B cell (primary cell): ENCODE measurements around the gene LRRN2. TPM values are rescaled to one million over a fixed set of nuclear protein-coding genes. Genes with fewer than 3 reads are reported as not detected.
A peak's percentile ranks its signal among the peaks of the same experiment; 100 is the strongest.

Source experiments
- ATAC-seq: fragments of 200-7000 bp; cut with Tn5 transposase; one replicate; pipeline ENCODE4 v1.10.0; 2021; ENCODE audit warnings: low read depth, mild to moderate bottlenecking, moderate number of reproducible peaks, moderate library complexity
- CTCF ChIA-PET: fragments of 350-600 bp; sonication (Branson Sonifier 250); formaldehyde crosslinking; loops from one replicate; lab custom pipeline; 2021; ENCODE audit warnings: antibody characterized with exemption, inconsistent platforms; lab: Charles Lee
- POLR2A ChIA-PET: fragments of 350-600 bp; sonication (Branson Sonifier 250); formaldehyde crosslinking; loops from one replicate; lab custom pipeline; 2021; ENCODE audit warnings: antibody characterized with exemption; lab: Charles Lee
- DNase-seq: peaks from one replicate; pipeline ENCODE4 v3.0.0; 2013
- H2AFZ ChIP-seq: 2 replicates; pipeline ENCODE4 v1.6.1; 2012; ENCODE audit warnings: mild to moderate bottlenecking, low read depth, low read length; ENCODE audit not compliant: insufficient read depth, poor library complexity, severe bottlenecking
- H3K27ac ChIP-seq, 2 donors: 1 replicate in 1 of 2; 2 replicates in 1 of 2; pipeline ENCODE4 v1.5.1; 2012 to 2013; ENCODE audit warnings: low read length in 2 of 2, mild to moderate bottlenecking in 2 of 2, moderate library complexity in 1 of 2
- H3K27me3 ChIP-seq, 4 experiments: fragments of 200-600 bp in 1 of 4; sonication (generic) in 1 of 4; replicated peaks in 1 of 4; 1 replicate in 2 of 4; 2 replicates in 2 of 4; pipeline versions ENCODE4 v1.6.1 to v1.7.0; 2013 to 2016; ENCODE audit warnings: low read length in 3 of 4, mild to moderate bottlenecking in 2 of 4, mixed read lengths in 1 of 4, moderate library complexity in 1 of 4; ENCODE audit not compliant: insufficient read depth in 4 of 4, control insufficient read depth in 3 of 4; ENCODE audit errors: control extremely low read depth in 1 of 4
- H3K36me3 ChIP-seq, 2 experiments: replicated peaks in 1 of 2; 1 replicate in 1 of 2; 2 replicates in 1 of 2; pipeline versions ENCODE4 v1.6.1 to v1.7.1; 2013; ENCODE audit warnings: low read length in 1 of 2; ENCODE audit not compliant: insufficient read depth in 2 of 2, control insufficient read depth in 1 of 2; ENCODE audit errors: control extremely low read depth in 1 of 2, extremely low read depth in 1 of 2
- H3K4me1 ChIP-seq, 2 donors: fragments of 200-600 bp in 1 of 2; sonication (generic) in 1 of 2; 1 replicate in 1 of 2; 2 replicates in 1 of 2; pipeline versions ENCODE4 v1.5.1 to v1.6.1; 2013 to 2017; ENCODE audit warnings: low read length in 2 of 2; ENCODE audit not compliant: control insufficient read depth in 2 of 2, insufficient read depth in 2 of 2
- H3K4me2 ChIP-seq: replicated peaks from 2 replicates; pipeline ENCODE3; 2012; ENCODE audit warnings: mild to moderate bottlenecking, low read depth, low read length; ENCODE audit not compliant: poor library complexity, severe bottlenecking
- H3K4me3 ChIP-seq, 5 experiments: fragments of 200-600 bp in 1 of 5; sonication (generic) in 1 of 5; 1 replicate in 3 of 5; 2 replicates in 2 of 5; pipeline versions ENCODE4 v1.5.1 to v1.7.0; 2011 to 2016; ENCODE audit warnings: low read length in 4 of 5, mild to moderate bottlenecking in 4 of 5, low read depth in 2 of 5, control low read depth in 1 of 5, moderate library complexity in 1 of 5; ENCODE audit not compliant: insufficient read depth in 1 of 5; ENCODE audit errors: control extremely low read depth in 1 of 5, extremely low read depth in 1 of 5
- H3K79me2 ChIP-seq: fragments of 200-600 bp; sonication (generic); one replicate; pipeline ENCODE4 v1.6.0; 2016; ENCODE audit warnings: low read length; ENCODE audit not compliant: control insufficient read depth, insufficient read depth
- H3K9ac ChIP-seq: fragments of 200-600 bp; sonication (generic); 2 replicates; pipeline ENCODE4 v1.6.1; 2017; ENCODE audit warnings: mild to moderate bottlenecking, low read length, moderate library complexity
- H3K9me3 ChIP-seq, 3 donors: one replicate each; pipeline versions ENCODE4 v1.6.1 to v1.7.1; 2013; ENCODE audit warnings: low read length in 2 of 3; ENCODE audit not compliant: control insufficient read depth in 2 of 3, insufficient read depth in 1 of 3; ENCODE audit errors: control extremely low read depth in 1 of 3
- H4K20me1 ChIP-seq: 2 replicates; pipeline ENCODE4 v1.6.0; 2012; ENCODE audit warnings: mild to moderate bottlenecking, low read length; ENCODE audit not compliant: insufficient read depth, control insufficient read depth, poor library complexity, severe bottlenecking
- H3K27ac Mint-ChIP-seq: one replicate; pipeline ENCODE4 v1.8.0; 2021; ENCODE audit warnings: mixed read lengths
- H3K27me3 Mint-ChIP-seq: one replicate; pipeline ENCODE4 v1.8.0; 2021; ENCODE audit warnings: mixed read lengths
- H3K4me1 Mint-ChIP-seq: one replicate; pipeline ENCODE4 v1.8.0; 2021; ENCODE audit warnings: mixed read lengths
- H3K4me3 Mint-ChIP-seq: one replicate; pipeline ENCODE4 v1.8.0; 2021; ENCODE audit warnings: mixed read lengths
- H3K9me3 Mint-ChIP-seq: one replicate; pipeline ENCODE4 v1.8.0; 2022; ENCODE audit warnings: mixed read lengths; ENCODE audit not compliant: insufficient read depth
- EZH2 ChIP-seq: IDR thresholded peaks from 2 replicates; pipeline ENCODE4 v1.6.1; 2012; ENCODE audit warnings: borderline replicate concordance, low read depth, mild to moderate bottlenecking, moderate library complexity, low read length; ENCODE audit not compliant: insufficient read depth, poor library complexity, severe bottlenecking
- WGBS: methylation state at CpG from one replicate; pipeline ENCODE4 v1.1.5; 2013; ENCODE audit warnings: missing lambda C conversion rate; ENCODE audit not compliant: insufficient coverage; 5-methylcytosine and 5-hydroxymethylcytosine counted together
- intact Hi-C: fragments of 100-400 bp; cut with micrococcal nuclease; formaldehyde crosslinking; loops from one replicate; pipeline ENCODE4 v1.10.0; 2022
- polyA plus RNA-seq: library from polyadenylated mRNA; depleted of rRNA; stranded (reverse); fragments of >200 nt; gene quantifications from 2 replicates; pipeline ENCODE4 v1.2.3, GENCODE V29; 2012
- total RNA-seq, 2 donors: library from RNA; stranded (reverse); fragments of 120-200 nt in 1 of 2; gene quantifications; 1 replicate in 1 of 2; 2 replicates in 1 of 2; pipeline versions ENCODE4 v1.2.3 to v1.2.4, GENCODE V29; 2013 to 2022
- TF ChIP-seq, protein P1 (sequence below): fragments of 200-600 bp; IDR thresholded peaks from one replicate; pipeline ENCODE4 v1.8.0; 2022; ENCODE audit warnings: antibody characterized with exemption, mild to moderate bottlenecking

LRRN2 gene
- total and polyA plus RNA-seq, 2 donors (not counting 1 experiment from before 2014, with no cell fraction given) = not detected

- WGBS = 75% methylated on average over 8 of the region's 10 CpGs
- no peaks in the 10 kb centered on the region for H4K20me1 ChIP-seq
- TF ChIP-seq, protein P1, sequence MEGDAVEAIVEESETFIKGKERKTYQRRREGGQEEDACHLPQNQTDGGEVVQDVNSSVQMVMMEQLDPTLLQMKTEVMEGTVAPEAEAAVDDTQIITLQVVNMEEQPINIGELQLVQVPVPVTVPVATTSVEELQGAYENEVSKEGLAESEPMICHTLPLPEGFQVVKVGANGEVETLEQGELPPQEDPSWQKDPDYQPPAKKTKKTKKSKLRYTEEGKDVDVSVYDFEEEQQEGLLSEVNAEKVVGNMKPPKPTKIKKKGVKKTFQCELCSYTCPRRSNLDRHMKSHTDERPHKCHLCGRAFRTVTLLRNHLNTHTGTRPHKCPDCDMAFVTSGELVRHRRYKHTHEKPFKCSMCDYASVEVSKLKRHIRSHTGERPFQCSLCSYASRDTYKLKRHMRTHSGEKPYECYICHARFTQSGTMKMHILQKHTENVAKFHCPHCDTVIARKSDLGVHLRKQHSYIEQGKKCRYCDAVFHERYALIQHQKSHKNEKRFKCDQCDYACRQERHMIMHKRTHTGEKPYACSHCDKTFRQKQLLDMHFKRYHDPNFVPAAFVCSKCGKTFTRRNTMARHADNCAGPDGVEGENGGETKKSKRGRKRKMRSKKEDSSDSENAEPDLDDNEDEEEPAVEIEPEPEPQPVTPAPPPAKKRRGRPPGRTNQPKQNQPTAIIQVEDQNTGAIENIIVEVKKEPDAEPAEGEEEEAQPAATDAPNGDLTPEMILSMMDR = no peak
- TF ChIP-seq EZH2 = no peak
- ATAC-seq (no peak), DNase-seq (no peak)
- H2AFZ ChIP-seq = no peak overlapping the region
- CTCF ChIA-PET = interaction anchor here (0.6 kb wide), 1 partner anchor 104 kb away, joined by 4 read pairs; no protein-coding TSS in a partner anchor
- no peaks in the 10 kb centered on the region for H3K9me3 ChIP-seq
- no peak overlapping the region for H3K9ac ChIP-seq
- H3K4me2 ChIP-seq = peak overlapping the region; percentile 68
- H3K4me1 ChIP-seq = peaks cover 14 to 16% of the 10 kb centered on the region in 2 donors
- peaks cover 50% of the 10 kb centered on the region for H3K27me3 Mint-ChIP-seq
- no peaks in the 10 kb centered on the region for H3K36me3 ChIP-seq
- peaks cover 0 to 43% (median 19%) of the 10 kb centered on the region in 4 experiments for H3K27me3 ChIP-seq
- intact Hi-C loops = no loop called here
- no peak overlapping the region for H3K4me3 ChIP-seq
- H3K4me1 Mint-ChIP-seq = peaks cover 14% of the 10 kb centered on the region
- H3K27ac Mint-ChIP-seq = no peak overlapping the region
- POLR2A ChIA-PET = no interaction called here
- no peak overlapping the region for H3K27ac ChIP-seq
- H3K79me2 ChIP-seq = no peaks in the 10 kb centered on the region
- H3K9me3 Mint-ChIP-seq = no peaks in the 10 kb centered on the region
- H3K4me3 Mint-ChIP-seq = peak overlapping the region; percentile 74
These were observed 2.0 kb downstream of the LRRN2 start for GRCh38 chr1:204683284-204684205.

DNA sequence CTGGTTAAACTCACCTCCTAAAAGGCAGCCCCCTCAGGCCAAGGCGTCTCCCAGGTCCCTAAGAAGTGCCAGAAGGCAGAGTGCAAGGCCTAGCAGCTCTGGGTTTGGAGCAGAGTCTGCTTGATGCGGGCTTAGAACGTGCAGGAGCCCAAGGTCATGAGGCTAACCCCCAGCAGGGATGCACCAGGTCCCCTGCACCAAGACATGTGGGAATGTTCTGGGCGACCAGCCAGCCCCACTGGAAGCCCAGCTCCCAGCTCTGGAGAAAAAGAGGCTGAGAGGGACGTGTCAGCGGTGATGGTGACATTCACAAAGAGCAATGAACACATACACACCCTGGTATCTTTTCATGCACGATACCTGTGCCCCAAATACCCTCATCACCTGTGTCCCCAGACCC is 5.1 kb downstream of the LRRN2 start:
- no peak overlapping the region for H2AFZ ChIP-seq

More for the DNA sequence above, 5.1 kb downstream of the LRRN2 start:
- H3K4me2 ChIP-seq = no peak overlapping the region
- H4K20me1 ChIP-seq = no peaks in the 10 kb centered on the region
- POLR2A ChIA-PET = no interaction called here
- 85% methylated on average over 7 of the region's 7 CpGs for WGBS
- Mint-ChIP-seq H3K27me3 (peaks cover 43% of the 10 kb centered on the region), H3K27ac (no peak overlapping the region), H3K4me1 (peaks cover 9% of the 10 kb centered on the region), H3K9me3 (no peaks in the 10 kb centered on the region), H3K4me3 (no peak overlapping the region)
- no peaks in the 10 kb centered on the region for H3K9me3 ChIP-seq
- H3K79me2 ChIP-seq = no peaks in the 10 kb centered on the region
- H3K27ac ChIP-seq = no peak overlapping the region
- intact Hi-C loops = no loop called here
- no peak overlapping the region for H3K4me3 ChIP-seq
- no peak for ATAC-seq
- peaks cover 0 to 17% (median 6%) of the 10 kb centered on the region in 4 experiments for H3K27me3 ChIP-seq
- TF ChIP-seq, protein P1 = no peak
- no peak for TF ChIP-seq EZH2
- no peaks in the 10 kb centered on the region for H3K36me3 ChIP-seq
- CTCF ChIA-PET = no interaction called here
- DNase-seq = no peak
- H3K4me1 ChIP-seq = peaks cover 11% of the 10 kb centered on the region in 2 donors
- no peak overlapping the region for H3K9ac ChIP-seq
